SHP77 (cell line): Measurements from ENCODE around the gene CHCHD3.
"Not testable (repeated sequence)": the region's sequence is repeated elsewhere in the genome, so short reads cannot be mapped to it uniquely, and the experiment has no call there.

ENCODE experiments used
- DNase-seq, 2 experiments: peaks; one replicate each; lab custom pipeline; 2025; lab: John Stamatoyannopoulos, UW

The CHCHD3 gene

GRCh38 chr7:133003052-133003910, 78.6 kb downstream of the CHCHD3 start:
- DNase-seq: no peak

- no peak for DNase-seq
Measured at GRCh38 chr7:133001727-133002126, 80.2 kb downstream of the CHCHD3 start.

- no peak for DNase-seq
Measured at GRCh38 chr7:132999845-133000244, 82.0 kb downstream of the CHCHD3 start.

GRCh38 chr7:132998763-132999162, 83.1 kb downstream of the CHCHD3 start:
- no peak for DNase-seq

- no peak for DNase-seq
Measured at GRCh38 chr7:132997505-132997904, 84.4 kb downstream of the CHCHD3 start.

GRCh38 chr7:132996581-132997242, 85.2 kb downstream of the CHCHD3 start:
- DNase-seq: no peak

GRCh38 chr7:132993377-132994013, 88.4 kb downstream of the CHCHD3 start:
- no peak for DNase-seq

- DNase-seq: no peak
Measured at GRCh38 chr7:132991615-132992587, 90.0 kb downstream of the CHCHD3 start.

GRCh38 chr7:132988117-132988516, 93.8 kb downstream of the CHCHD3 start:
- DNase-seq: no peak

- DNase-seq: no peak
Measured at GRCh38 chr7:132980402-132980801, 101.5 kb downstream of the CHCHD3 start.

GRCh38 chr7:132979524-132979923, 102.4 kb downstream of the CHCHD3 start:
- DNase-seq: no peak

GRCh38 chr7:132977234-132977633, 104.7 kb downstream of the CHCHD3 start:
- DNase-seq: no peak

- no peak for DNase-seq
Measured at GRCh38 chr7:132972745-132973144, 109.1 kb downstream of the CHCHD3 start.

- no peak for DNase-seq
Measured at GRCh38 chr7:132970257-132970656, 111.6 kb downstream of the CHCHD3 start.

GRCh38 chr7:132969520-132969919, 112.4 kb downstream of the CHCHD3 start:
- DNase-seq: no peak

- not testable (repeated sequence) for DNase-seq
Measured at GRCh38 chr7:132967470-132967848, 114.4 kb downstream of the CHCHD3 start.

- no peak for DNase-seq
Measured at GRCh38 chr7:132966754-132967469, 115.0 kb downstream of the CHCHD3 start.

- DNase-seq: no peak
Measured at GRCh38 chr7:132965951-132966350, 115.9 kb downstream of the CHCHD3 start.

GRCh38 chr7:132964876-132965275, 117.0 kb downstream of the CHCHD3 start:
- DNase-seq: no peak

GRCh38 chr7:132959891-132960290, 122.0 kb downstream of the CHCHD3 start:
- DNase-seq: no peak

- DNase-seq: no peak
Measured at GRCh38 chr7:132956556-132956955, 125.3 kb downstream of the CHCHD3 start.
